GM12878 (cell line): Measurements from ENCODE around the gene H2BW1. TPM values are rescaled to one million over a fixed set of nuclear protein-coding genes. Genes with fewer than 3 reads are reported as not detected.

Experiments
- ATAC-seq: fragments of 200-7000 bp; cut with Tn5 transposase; 3 replicates; pipeline ENCODE4 v1.9.1; 2020; ENCODE audit warnings: mild to moderate bottlenecking, moderate library complexity
- BruUV-seq: library from RNA; stranded (reverse); fragments of 400-500 nt; replicated peaks from 2 replicates; lab custom pipeline; 2021; lab: Mats Ljungman, UMichigan
- CTCF ChIA-PET: fragments of 300-600 bp; sonication (Branson Sonifier 250); formaldehyde crosslinking; extraction: SDS; loops from one replicate; lab custom pipeline; 2021; ENCODE audit warnings: inconsistent platforms; lab: Yijun Ruan, JAX
- POLR2A ChIA-PET: fragments of 350-600 bp; formaldehyde crosslinking; extraction: SDS; loops from one replicate; lab custom pipeline; 2021; ENCODE audit warnings: inconsistent platforms; lab: Charles Lee
- RAD21 ChIA-PET: fragments of 300-600 bp; sonication (Branson Sonifier 250); formaldehyde crosslinking; loops from one replicate; lab custom pipeline; 2023; ENCODE audit warnings: antibody characterized with exemption; ENCODE audit not compliant: unreplicated experiment; lab: Charles Lee
- SMC1A ChIA-PET: fragments of 300-600 bp; sonication (Branson Sonifier 250); formaldehyde crosslinking; loops from one replicate; lab custom pipeline; 2023; ENCODE audit not compliant: unreplicated experiment, uncharacterized antibody; lab: Charles Lee
- DNase-seq: peaks from one replicate; pipeline ENCODE4 v3.0.0-alpha.2; 2011; ENCODE audit warnings: low read depth, low spot score
- FAIRE-seq: peaks from 3 replicates; lab custom pipeline; 2011; peaks lifted over from hg19 to GRCh38; lab: Jason Lieb, UNC
- H2AFZ ChIP-seq: 2 replicates; pipeline ENCODE4 v1.6.0; 2011; ENCODE audit warnings: low read depth, low read length, control low read depth; ENCODE audit not compliant: control insufficient read depth
- H3K27ac ChIP-seq: 2 replicates; pipeline ENCODE4 v1.5.1; 2011; ENCODE audit warnings: control low read depth; ENCODE audit not compliant: control insufficient read depth, insufficient read depth
- H3K27me3 ChIP-seq, 2 experiments: replicated peaks in 1 of 2; 2 replicates each; pipeline versions ENCODE4 v1.6.0 to v1.6.1; 2011; ENCODE audit warnings: low read length in 1 of 2; ENCODE audit not compliant: control insufficient read depth in 2 of 2, insufficient read depth in 2 of 2
- H3K36me3 ChIP-seq, 2 experiments: 2 replicates each; pipeline ENCODE4 v1.5.1; 2011; ENCODE audit warnings: low read length in 1 of 2; ENCODE audit not compliant: control insufficient read depth in 2 of 2, insufficient read depth in 2 of 2
- H3K4me1 ChIP-seq: 2 replicates; pipeline ENCODE4 v1.6.1; 2011; ENCODE audit warnings: mild to moderate bottlenecking, low read length, moderate library complexity, mixed read lengths; ENCODE audit not compliant: control insufficient read depth, insufficient read depth
- H3K4me2 ChIP-seq: 2 replicates; pipeline ENCODE4 v1.6.0; 2011; ENCODE audit warnings: control low read depth; ENCODE audit not compliant: control insufficient read depth, insufficient read depth
- H3K4me3 ChIP-seq: fragments of 200-600 bp; sonication (generic); 2 replicates; pipeline ENCODE4 v1.5.1; 2016
- H3K79me2 ChIP-seq: 2 replicates; pipeline ENCODE4 v1.6.0; 2011; ENCODE audit warnings: low read length; ENCODE audit not compliant: control insufficient read depth, insufficient read depth
- H3K9ac ChIP-seq: 2 replicates; pipeline ENCODE4 v1.8.0; 2011; ENCODE audit warnings: low read length, control low read depth, mixed read lengths; ENCODE audit not compliant: control insufficient read depth, insufficient read depth
- H3K9me3 ChIP-seq: replicated peaks from 3 replicates; pipeline ENCODE4 v1.5.1; 2011; ENCODE audit warnings: mild to moderate bottlenecking, low read length; ENCODE audit not compliant: control insufficient read depth, insufficient read depth
- H4K20me1 ChIP-seq: 2 replicates; pipeline ENCODE4 v1.6.0; 2011; ENCODE audit not compliant: control insufficient read depth, insufficient read depth
- BCL11A ChIP-seq: IDR thresholded peaks from 2 replicates; pipeline ENCODE4 v1.6.1; 2011; ENCODE audit warnings: low read depth, low read length
- CBX3 ChIP-seq: fragments of 200-600 bp; sonication (generic); IDR thresholded peaks from 2 replicates; pipeline ENCODE4 v1.6.1; 2016; ENCODE audit warnings: low read depth, borderline replicate concordance
- FOXK2 ChIP-seq: fragments of 450-650 bp; IDR thresholded peaks from 2 replicates; pipeline ENCODE4 v1.6.1; 2017; ENCODE audit warnings: mild to moderate bottlenecking, moderate library complexity
- NBN ChIP-seq: fragments of 450-650 bp; IDR thresholded peaks from 2 replicates; pipeline ENCODE4 v1.6.1; 2016
- NFXL1 ChIP-seq: fragments of 450-650 bp; IDR thresholded peaks from 2 replicates; pipeline ENCODE4 v1.6.1; 2017; ENCODE audit warnings: antibody characterized with exemption, mild to moderate bottlenecking, borderline replicate concordance
- NFYA ChIP-seq: IDR thresholded peaks from 2 replicates; pipeline ENCODE4 v1.6.1; 2011; ENCODE audit warnings: low read depth, mild to moderate bottlenecking, low read length, improper control_type of control experiment, borderline replicate concordance
- NR2C2 ChIP-seq: IDR thresholded peaks from 2 replicates; pipeline ENCODE4 v1.6.1; 2011; ENCODE audit warnings: borderline replicate concordance, low read depth; ENCODE audit not compliant: control insufficient read depth, insufficient read length
- SMAD1 ChIP-seq: fragments of 450-650 bp; IDR thresholded peaks from 2 replicates; pipeline ENCODE4 v1.6.1; 2018; ENCODE audit warnings: mild to moderate bottlenecking, low read depth; ENCODE audit not compliant: partially characterized antibody
- SP1 ChIP-seq: IDR thresholded peaks from one replicate; pipeline ENCODE4 v1.6.1; 2011; ENCODE audit warnings: low read depth, low read length
- SREBF2 ChIP-seq: IDR thresholded peaks from 2 replicates; pipeline ENCODE4 v1.6.1; 2012; ENCODE audit warnings: mild to moderate bottlenecking, low read length
- STAT3 ChIP-seq: IDR thresholded peaks from 2 replicates; pipeline ENCODE4 v1.6.1; 2011; ENCODE audit warnings: low read depth, low read length, improper control_type of control experiment
- TARDBP ChIP-seq: IDR thresholded peaks from 2 replicates; pipeline ENCODE4 v1.6.1; 2016; ENCODE audit warnings: borderline replicate concordance
- YBX1 ChIP-seq: fragments of 450-650 bp; IDR thresholded peaks from 2 replicates; pipeline ENCODE4 v1.6.1; 2016; ENCODE audit warnings: antibody characterized with exemption
- ZBED1 ChIP-seq: IDR thresholded peaks from 2 replicates; pipeline ENCODE4 v1.6.1; 2016; ENCODE audit warnings: borderline replicate concordance
- ZNF207 ChIP-seq: fragments of 450-650 bp; IDR thresholded peaks from 2 replicates; pipeline ENCODE4 v1.6.1; 2014; ENCODE audit warnings: antibody characterized with exemption, mild to moderate bottlenecking, borderline replicate concordance
- ZNF24 ChIP-seq: fragments of 450-650 bp; IDR thresholded peaks from 2 replicates; pipeline ENCODE4 v1.6.1; 2017; ENCODE audit warnings: antibody characterized with exemption, mild to moderate bottlenecking
- WGBS: methylation state at CpG from one replicate; pipeline ENCODE4 v1.1.6; 2016; ENCODE audit warnings: low lambda C conversion rate; ENCODE audit not compliant: insufficient replicate concordance, insufficient coverage; ENCODE audit errors: missing lambda C conversion rate; 5-methylcytosine and 5-hydroxymethylcytosine counted together
- in situ Hi-C: fragments of 300-500 bp; cut with MboI; formaldehyde crosslinking; loops from 9 replicates; pipeline ENCODE4 v1.14.3; 2018; ENCODE audit warnings: mixed read lengths
- intact Hi-C: fragments of 100-400 bp; cut with micrococcal nuclease; formaldehyde crosslinking; loops from one replicate; pipeline ENCODE4 v1.14.2; 2022; ENCODE audit not compliant: unreplicated experiment
- polyA plus RNA-seq, 11 experiments: library from polyadenylated mRNA; depleted of rRNA in 4 of 11; unstranded in 6 of 11; stranded (reverse) in 5 of 11; fragments of >200 nt; fragmentation: Nextera tagmentation in 4 of 11; fragmentation: Illumina TruSeq in 1 of 11; extraction: Ambion mirVana in 4 of 11; extraction: Trizol in 1 of 11; gene quantifications; 1 replicate in 1 of 11; 2 replicates in 10 of 11; pipeline versions ENCODE4 v1.2.1 to v1.2.3, GENCODE V29; 2011 to 2016; ENCODE audit warnings: inconsistent platforms in 2 of 11, missing spikeins in 2 of 11, low read depth in 1 of 11
- total RNA-seq, 4 experiments: library from RNA; depleted of rRNA in 3 of 4; stranded (reverse); fragments of >200 nt in 3 of 4; fragmentation: Illumina TruSeq in 1 of 4; extraction: Trizol in 1 of 4; gene quantifications; 2 replicates each; pipeline versions ENCODE4 v1.2.1 to v1.2.3, GENCODE V29; 2013 to 2021
- TF ChIP-seq, protein P1 (sequence below): IDR thresholded peaks from 2 replicates; pipeline ENCODE4 v1.6.1; 2011; ENCODE audit warnings: low read depth, mild to moderate bottlenecking, low read length, moderate library complexity, borderline replicate concordance; ENCODE audit errors: extremely low read depth
- TF ChIP-seq, protein P2 (sequence below): fragments of 150-350 bp; IDR thresholded peaks from 2 replicates; pipeline ENCODE4 v1.6.1; 2016; ENCODE audit warnings: low read depth, low read length

Gene H2BW1
- total and polyA plus RNA-seq, 10 of the 15 experiments (the other 5 are each of a cell fraction or from before 2014, with no cell fraction given) = not detected

DNA sequence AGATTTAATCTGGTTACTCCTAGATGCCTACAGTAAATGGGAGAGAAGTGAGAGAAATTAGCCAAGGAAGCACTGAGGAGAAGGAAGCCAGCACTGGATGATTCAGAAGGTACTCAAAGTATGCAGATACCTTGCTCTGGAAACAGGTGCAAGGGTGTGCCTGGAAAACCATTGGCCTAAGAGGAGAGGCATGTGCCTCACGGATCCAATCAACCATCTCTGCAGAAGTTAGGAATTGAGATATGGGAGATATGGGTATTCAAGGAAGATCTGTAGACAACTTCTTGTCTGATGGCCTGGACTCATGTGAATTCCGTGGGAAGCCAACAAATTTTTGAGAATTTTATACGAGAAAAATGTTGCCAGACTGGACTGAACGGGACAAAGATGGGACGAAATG lies 4.7 kb downstream of the H2BW1 start:
- Histone ChIP-seq H2AFZ (no peak overlapping the region), H4K20me1 (no peaks in the 10 kb centered on the region), H3K9me3 (no peaks in the 10 kb centered on the region; the same call in 2 of the 3 replicates), H3K9ac (no peak overlapping the region), H3K4me2 (no peak overlapping the region), H3K27me3 (no peaks in the 10 kb centered on the region; a peak in 1 of 4 replicates), H3K4me1 (no peaks in the 10 kb centered on the region), H3K27ac (no peak overlapping the region), H3K79me2 (no peaks in the 10 kb centered on the region), H3K36me3 (no peaks in the 10 kb centered on the region), H3K4me3 (no peak overlapping the region)
- FAIRE-seq (no peak), ATAC-seq (no peak), DNase-seq (no peak)
- WGBS = 11% methylated on average over 5 of the region's 5 CpGs
- no TSS peak for BruUV-seq
- in situ Hi-C loops (no loop called here), intact Hi-C loops (no loop called here)
- CTCF ChIA-PET = no interaction called here
- TF ChIP-seq ZNF207 = no peak
- TF ChIP-seq CBX3 = no peak
- no peak for TF ChIP-seq SP1
- no peak for TF ChIP-seq SMAD1
- no peak for TF ChIP-seq YBX1
- TF ChIP-seq, protein P1, sequence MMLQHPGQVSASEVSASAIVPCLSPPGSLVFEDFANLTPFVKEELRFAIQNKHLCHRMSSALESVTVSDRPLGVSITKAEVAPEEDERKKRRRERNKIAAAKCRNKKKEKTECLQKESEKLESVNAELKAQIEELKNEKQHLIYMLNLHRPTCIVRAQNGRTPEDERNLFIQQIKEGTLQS = no peak
- no peak for TF ChIP-seq STAT3
- no peak for TF ChIP-seq BCL11A
- no peak for TF ChIP-seq NFXL1
- TF ChIP-seq NBN = no peak
- TF ChIP-seq NR2C2 = no peak
- no peak for TF ChIP-seq NFYA
- TF ChIP-seq TARDBP = no peak
- TF ChIP-seq, protein P2, sequence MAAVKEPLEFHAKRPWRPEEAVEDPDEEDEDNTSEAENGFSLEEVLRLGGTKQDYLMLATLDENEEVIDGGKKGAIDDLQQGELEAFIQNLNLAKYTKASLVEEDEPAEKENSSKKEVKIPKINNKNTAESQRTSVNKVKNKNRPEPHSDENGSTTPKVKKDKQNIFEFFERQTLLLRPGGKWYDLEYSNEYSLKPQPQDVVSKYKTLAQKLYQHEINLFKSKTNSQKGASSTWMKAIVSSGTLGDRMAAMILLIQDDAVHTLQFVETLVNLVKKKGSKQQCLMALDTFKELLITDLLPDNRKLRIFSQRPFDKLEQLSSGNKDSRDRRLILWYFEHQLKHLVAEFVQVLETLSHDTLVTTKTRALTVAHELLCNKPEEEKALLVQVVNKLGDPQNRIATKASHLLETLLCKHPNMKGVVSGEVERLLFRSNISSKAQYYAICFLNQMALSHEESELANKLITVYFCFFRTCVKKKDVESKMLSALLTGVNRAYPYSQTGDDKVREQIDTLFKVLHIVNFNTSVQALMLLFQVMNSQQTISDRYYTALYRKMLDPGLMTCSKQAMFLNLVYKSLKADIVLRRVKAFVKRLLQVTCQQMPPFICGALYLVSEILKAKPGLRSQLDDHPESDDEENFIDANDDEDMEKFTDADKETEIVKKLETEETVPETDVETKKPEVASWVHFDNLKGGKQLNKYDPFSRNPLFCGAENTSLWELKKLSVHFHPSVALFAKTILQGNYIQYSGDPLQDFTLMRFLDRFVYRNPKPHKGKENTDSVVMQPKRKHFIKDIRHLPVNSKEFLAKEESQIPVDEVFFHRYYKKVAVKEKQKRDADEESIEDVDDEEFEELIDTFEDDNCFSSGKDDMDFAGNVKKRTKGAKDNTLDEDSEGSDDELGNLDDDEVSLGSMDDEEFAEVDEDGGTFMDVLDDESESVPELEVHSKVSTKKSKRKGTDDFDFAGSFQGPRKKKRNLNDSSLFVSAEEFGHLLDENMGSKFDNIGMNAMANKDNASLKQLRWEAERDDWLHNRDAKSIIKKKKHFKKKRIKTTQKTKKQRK = no peak
- no peak for TF ChIP-seq FOXK2
- TF ChIP-seq SREBF2 = no peak
- no peak for TF ChIP-seq ZNF24
- TF ChIP-seq ZBED1 = no peak
- RAD21 ChIA-PET = no interaction called here
- SMC1A ChIA-PET = no interaction called here
- POLR2A ChIA-PET = no interaction called here
